ENCODE results near the gene HTR3D. TPM values are rescaled to one million over a fixed set of nuclear protein-coding genes. Genes with fewer than 3 reads are reported as not detected.

The HTR3D gene
- total and polyA plus RNA-seq, 10 of the 15 experiments (the other 5 are each of a cell fraction or from before 2014, with no cell fraction given): not detected

DNA sequence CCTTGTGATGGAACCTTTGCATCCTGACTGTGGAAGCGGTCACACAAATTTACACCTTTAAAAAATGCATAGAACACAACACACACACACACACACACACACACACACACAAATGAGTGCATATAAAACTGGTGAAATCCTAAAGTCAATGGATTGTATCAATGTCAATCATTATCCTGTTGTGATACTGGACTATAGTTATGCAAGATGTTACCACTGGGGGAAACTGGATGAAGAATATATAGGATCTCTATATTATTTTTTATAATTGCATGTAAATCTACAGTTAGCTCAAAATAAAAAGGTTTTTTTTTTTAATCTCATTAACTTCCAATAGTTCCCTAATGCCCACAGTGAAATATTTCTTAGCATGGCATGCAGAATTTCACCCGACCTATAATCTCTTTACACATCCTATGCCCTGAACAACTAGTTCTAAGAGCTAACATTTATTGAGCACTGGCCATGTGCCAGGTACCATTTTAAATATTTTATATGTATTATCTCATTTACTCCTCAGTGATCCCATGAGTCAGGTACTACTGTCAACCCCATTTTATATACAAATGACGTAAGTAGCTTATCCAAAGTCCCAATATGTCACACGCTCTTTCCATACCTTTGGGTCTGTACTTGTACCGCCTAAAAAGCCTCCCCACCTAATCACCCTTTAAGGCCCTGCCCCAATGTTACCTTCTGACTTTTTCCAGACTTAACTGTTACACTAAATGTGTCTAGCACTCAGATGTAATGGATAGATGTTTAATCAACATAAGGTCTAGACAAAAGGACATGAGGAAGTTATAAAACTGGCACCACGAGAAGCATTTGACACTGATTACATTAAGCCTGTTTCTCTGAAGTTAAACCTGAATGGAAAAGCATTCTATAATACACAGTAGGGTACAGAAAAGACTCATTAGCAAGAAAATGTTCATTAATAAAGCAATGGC is 19.3 kb upstream of the HTR3D start (continued):
- no peak for TF ChIP-seq ASH2L (IDR thresholded peaks at IDR 0.05; ENCODE audit: borderline replicate concordance, low read depth)
- no peak for TF ChIP-seq SREBF2 (IDR thresholded peaks at IDR 0.05; ENCODE audit: low read length)
- no peak for TF ChIP-seq ZNF622 (IDR thresholded peaks at IDR 0.05)
- TF ChIP-seq SREBF1 (IDR thresholded peaks at IDR 0.05; ENCODE audit: low read length): no peak
- TF ChIP-seq NRF1 (conservative IDR thresholded peaks at IDR 0.05; ENCODE audit: low read depth, low read length): no peak
- TF ChIP-seq, protein P1, sequence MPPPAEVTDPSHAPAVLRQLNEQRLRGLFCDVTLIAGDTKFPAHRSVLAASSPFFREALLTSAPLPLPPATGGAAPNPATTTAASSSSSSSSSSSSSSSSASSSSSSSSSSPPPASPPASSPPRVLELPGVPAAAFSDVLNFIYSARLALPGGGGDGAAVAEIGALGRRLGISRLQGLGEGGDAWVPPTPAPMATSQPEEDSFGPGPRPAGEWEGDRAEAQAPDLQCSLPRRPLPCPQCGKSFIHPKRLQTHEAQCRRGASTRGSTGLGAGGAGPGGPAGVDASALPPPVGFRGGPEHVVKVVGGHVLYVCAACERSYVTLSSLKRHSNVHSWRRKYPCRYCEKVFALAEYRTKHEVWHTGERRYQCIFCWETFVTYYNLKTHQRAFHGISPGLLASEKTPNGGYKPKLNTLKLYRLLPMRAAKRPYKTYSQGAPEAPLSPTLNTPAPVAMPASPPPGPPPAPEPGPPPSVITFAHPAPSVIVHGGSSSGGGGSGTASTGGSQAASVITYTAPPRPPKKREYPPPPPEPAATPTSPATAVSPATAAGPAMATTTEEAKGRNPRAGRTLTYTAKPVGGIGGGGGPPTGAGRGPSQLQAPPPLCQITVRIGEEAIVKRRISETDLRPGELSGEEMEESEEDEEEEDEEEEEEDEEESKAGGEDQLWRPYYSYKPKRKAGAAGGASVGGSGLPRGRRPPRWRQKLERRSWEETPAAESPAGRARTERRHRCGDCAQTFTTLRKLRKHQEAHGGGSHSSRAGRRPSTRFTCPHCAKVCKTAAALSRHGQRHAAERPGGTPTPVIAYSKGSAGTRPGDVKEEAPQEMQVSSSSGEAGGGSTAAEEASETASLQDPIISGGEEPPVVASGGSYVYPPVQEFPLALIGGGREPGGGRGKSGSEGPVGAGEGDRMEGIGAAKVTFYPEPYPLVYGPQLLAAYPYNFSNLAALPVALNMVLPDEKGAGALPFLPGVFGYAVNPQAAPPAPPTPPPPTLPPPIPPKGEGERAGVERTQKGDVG (CRISPR knock-in tag; IDR thresholded peaks at IDR 0.05): no peak
- no peak for TF ChIP-seq BHLHE40 (IDR thresholded peaks at IDR 0.05; ENCODE audit: borderline replicate concordance in 1 of 2, low read depth in 2 of 2, low read length in 1 of 2)
- no peak for TF ChIP-seq ZSCAN29 (IDR thresholded peaks at IDR 0.05)
